Activated naive CD4-positive, alpha-beta T cell treated with anti-CD3 and anti-CD28 coated beads, Interleukin-2, amount 10 ng/mL, durations not matched to agents 5 hours and 36 hours (primary cell): ENCODE results near the gene NBPF10. TPM values are rescaled to one million over a fixed set of nuclear protein-coding genes. Genes with fewer than 3 reads are reported as not detected.

Experiments
- total RNA-seq, 2 experiments: library from RNA; stranded (reverse); gene quantifications; one replicate each; pipeline ENCODE4 v1.2.3, GENCODE V29; 2021

NBPF10 gene, protein sequence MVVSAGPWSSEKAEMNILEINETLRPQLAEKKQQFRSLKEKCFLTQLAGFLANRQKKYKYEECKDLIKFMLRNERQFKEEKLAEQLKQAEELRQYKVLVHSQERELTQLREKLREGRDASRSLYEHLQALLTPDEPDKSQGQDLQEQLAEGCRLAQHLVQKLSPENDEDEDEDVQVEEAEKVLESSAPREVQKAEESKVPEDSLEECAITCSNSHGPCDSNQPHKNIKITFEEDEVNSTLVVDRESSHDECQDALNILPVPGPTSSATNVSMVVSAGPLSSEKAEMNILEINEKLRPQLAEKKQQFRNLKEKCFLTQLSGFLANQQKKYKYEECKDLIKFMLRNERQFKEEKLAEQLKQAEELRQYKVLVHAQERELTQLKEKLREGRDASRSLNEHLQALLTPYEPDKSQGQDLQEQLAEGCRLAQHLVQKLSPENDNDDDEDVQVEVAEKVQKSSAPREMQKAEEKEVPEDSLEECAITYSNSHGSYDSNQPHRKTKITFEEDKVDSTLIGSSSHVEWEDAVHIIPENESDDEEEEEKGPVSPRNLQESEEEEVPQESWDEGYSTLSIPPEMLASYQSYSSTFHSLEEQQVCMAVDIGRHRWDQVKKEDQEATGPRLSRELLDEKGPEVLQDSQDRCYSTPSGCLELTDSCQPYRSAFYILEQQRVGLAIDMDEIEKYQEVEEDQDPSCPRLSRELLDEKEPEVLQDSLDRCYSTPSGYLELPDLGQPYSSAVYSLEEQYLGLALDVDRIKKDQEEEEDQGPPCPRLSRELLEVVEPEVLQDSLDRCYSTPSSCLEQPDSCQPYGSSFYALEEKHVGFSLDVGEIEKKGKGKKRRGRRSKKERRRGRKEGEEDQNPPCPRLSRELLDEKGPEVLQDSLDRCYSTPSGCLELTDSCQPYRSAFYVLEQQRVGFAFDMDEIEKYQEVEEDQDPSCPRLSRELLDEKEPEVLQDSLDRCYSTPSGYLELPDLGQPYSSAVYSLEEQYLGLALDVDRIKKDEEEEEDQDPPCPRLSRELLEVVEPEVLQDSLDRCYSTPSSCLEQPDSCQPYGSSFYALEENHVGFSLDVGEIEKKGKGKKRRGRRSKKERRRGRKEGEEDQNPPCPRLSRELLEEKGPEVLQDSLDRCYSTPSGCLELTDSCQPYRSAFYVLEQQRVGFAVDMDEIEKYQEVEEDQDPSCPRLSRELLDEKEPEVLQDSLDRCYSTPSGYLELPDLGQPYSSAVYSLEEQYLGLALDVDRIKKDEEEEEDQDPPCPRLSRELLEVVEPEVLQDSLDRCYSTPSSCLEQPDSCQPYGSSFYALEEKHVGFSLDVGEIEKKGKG (N-terminal part only)
- total RNA-seq: 1 to 10 TPM; 2.1 TPM

DNA sequence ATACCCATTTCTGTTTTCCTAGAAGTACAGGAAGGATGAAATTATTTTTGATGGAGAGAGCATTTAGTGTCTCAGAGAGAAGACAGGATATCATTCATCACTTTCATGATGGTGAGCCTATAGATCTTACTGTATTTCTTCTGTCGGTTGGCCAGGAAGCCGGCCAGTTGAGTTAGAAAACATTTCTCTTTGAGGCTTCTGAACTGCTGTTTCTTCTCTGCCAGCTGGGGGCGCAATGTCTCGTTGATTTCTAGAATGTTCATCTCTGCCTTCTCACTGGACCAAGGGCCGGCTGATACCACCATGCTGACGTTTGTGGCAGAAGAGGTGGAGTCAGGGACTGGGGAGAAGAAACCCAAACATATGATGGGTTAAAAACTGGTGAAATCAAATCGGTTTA, at the start of gene NBPF10:
Gene NBPF10, minus strand, starts transcription at position 340 of the 400 bp plus-strand sequence. Its CDS starts 35 bp downstream, at position 305.

Other genes with a start within 250 kb of the NBPF10 start
- 1 to 10 TPM; 1.1 to 1.4 TPM for gene ITGA10, start 234.8 kb downstream of the NBPF10 start, total RNA-seq
- gene PEX11B, start 226.1 kb downstream of the NBPF10 start, total RNA-seq: 10 to 100 TPM; 34.1 to 35.4 TPM
- 100 to 1,000 TPM; 162 to 169 TPM for gene RBM8A, start 217.3 kb downstream of the NBPF10 start, total RNA-seq
- gene LIX1L, start 186.8 kb downstream of the NBPF10 start, total RNA-seq: 10 to 100 TPM; 56.5 TPM
- gene ANKRD34A, start 180.2 kb downstream of the NBPF10 start, total RNA-seq: 1 to 10 TPM; 3.2 to 3.8 TPM
- gene POLR3GL, start 180.1 kb downstream of the NBPF10 start, total RNA-seq: 10 to 100 TPM; 26.8 to 27.8 TPM
- gene TXNIP, start 148.2 kb downstream of the NBPF10 start, total RNA-seq: 100 to 1,000 TPM; 461 to 468 TPM
- gene HJV, start 123.1 kb downstream of the NBPF10 start, total RNA-seq: not detected
- 10 to 100 TPM; 31.9 to 32.7 TPM for gene NOTCH2NLA, start 84.2 kb upstream of the NBPF10 start, total RNA-seq